ENCODE measurements around the gene XKR3.

GRCh38 chr22:16801571-16801970 lies 23.6 kb downstream of the XKR3 start:
- TF ChIP-seq, protein P1, sequence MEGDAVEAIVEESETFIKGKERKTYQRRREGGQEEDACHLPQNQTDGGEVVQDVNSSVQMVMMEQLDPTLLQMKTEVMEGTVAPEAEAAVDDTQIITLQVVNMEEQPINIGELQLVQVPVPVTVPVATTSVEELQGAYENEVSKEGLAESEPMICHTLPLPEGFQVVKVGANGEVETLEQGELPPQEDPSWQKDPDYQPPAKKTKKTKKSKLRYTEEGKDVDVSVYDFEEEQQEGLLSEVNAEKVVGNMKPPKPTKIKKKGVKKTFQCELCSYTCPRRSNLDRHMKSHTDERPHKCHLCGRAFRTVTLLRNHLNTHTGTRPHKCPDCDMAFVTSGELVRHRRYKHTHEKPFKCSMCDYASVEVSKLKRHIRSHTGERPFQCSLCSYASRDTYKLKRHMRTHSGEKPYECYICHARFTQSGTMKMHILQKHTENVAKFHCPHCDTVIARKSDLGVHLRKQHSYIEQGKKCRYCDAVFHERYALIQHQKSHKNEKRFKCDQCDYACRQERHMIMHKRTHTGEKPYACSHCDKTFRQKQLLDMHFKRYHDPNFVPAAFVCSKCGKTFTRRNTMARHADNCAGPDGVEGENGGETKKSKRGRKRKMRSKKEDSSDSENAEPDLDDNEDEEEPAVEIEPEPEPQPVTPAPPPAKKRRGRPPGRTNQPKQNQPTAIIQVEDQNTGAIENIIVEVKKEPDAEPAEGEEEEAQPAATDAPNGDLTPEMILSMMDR (conservative IDR thresholded peaks at IDR 0.05; ENCODE audit: low read depth, low read length): no peak
- TF ChIP-seq EZH2phosphoT487 (IDR thresholded peaks at IDR 0.05; ENCODE audit: borderline replicate concordance, low read length): no peak
- no peak for TF ChIP-seq EZH2 (IDR thresholded peaks at IDR 0.05; ENCODE audit: low read length, unreplicated experiment)
